ENCODE measurements around the gene NTN1. TPM values are rescaled to one million over a fixed set of nuclear protein-coding genes. Genes with fewer than 3 reads are reported as not detected.

The NTN1 gene
- total RNA-seq, 2 experiments from 2014 or later = not detected

DNA sequence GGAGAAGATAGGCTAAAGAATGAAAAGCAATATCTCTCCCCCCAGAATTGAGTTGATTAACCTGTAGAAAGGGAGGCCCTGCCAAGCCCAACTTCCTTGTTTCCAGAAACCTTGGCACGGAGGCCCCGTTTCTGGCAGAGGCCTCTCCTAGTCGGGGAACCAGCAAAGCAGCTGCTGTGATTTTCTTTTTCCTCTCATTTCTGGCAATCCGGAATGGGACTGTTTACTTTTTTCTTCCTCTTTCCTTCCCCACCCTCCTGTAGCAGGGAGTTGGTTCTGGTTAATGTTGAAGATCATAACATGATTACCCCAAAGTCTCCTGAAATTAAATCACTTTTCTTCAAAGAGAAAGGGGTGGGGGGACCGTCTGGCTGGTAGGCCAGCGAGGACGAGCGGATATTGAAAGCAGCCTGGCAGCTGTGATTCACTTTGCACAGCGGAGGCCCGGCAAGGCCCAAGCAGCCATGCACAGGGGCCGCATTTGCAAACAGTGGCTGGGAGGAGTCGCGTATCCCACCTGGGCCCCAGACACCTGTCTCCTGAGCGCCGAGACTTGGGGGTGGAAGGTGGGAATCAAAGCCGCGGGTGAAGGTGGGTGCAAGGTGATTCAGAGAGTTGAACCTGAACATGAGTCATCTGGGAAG, 51.5 kb downstream of the NTN1 start:
- no peak overlapping the region for H3K4me2 ChIP-seq (ENCODE audit: low read length)
- H3K4me1 ChIP-seq (ENCODE audit: insufficient read depth, low read length, poor library complexity, severe bottlenecking) = no peaks in the 10 kb centered on the region
- H3K4me3 ChIP-seq (ENCODE audit: low read depth, low read length, poor library complexity, severe bottlenecking) = no peak overlapping the region
- no peaks in the 10 kb centered on the region for H3K9me2 ChIP-seq (ENCODE audit: insufficient read depth, low read length)
- H4K20me1 ChIP-seq (ENCODE audit: insufficient read depth, low read length) = no peaks in the 10 kb centered on the region
- H2AFZ ChIP-seq (ENCODE audit: low read length) = no peak overlapping the region
- no peak overlapping the region for H3K27ac ChIP-seq (ENCODE audit: low read depth, low read length, poor library complexity, severe bottlenecking)
- DNase-seq (ENCODE audit: low spot score) = no peak
- CTCF ChIA-PET (ENCODE audit: unreplicated experiment) = no interaction called here
- TF ChIP-seq CTCF (conservative IDR thresholded peaks at IDR 0.05; ENCODE audit: low read length) (no peak), EZH2phosphoT487 (IDR thresholded peaks at IDR 0.05; ENCODE audit: borderline replicate concordance, low read depth, low read length) (no peak)
- H3K36me3 ChIP-seq (ENCODE audit: insufficient read depth, low read length) = no peaks in the 10 kb centered on the region
- POLR2A ChIA-PET = no interaction called here
- H3K9me3 ChIP-seq (ENCODE audit: low read length) = no peaks in the 10 kb centered on the region
- H3K79me2 ChIP-seq (ENCODE audit: insufficient read depth, low read depth, low read length) = no peaks in the 10 kb centered on the region
- intact Hi-C loops (cut with micrococcal nuclease; ENCODE audit: unreplicated experiment) = no loop called here
- BruUV-seq (replicated peaks) = no TSS peak

DNA sequence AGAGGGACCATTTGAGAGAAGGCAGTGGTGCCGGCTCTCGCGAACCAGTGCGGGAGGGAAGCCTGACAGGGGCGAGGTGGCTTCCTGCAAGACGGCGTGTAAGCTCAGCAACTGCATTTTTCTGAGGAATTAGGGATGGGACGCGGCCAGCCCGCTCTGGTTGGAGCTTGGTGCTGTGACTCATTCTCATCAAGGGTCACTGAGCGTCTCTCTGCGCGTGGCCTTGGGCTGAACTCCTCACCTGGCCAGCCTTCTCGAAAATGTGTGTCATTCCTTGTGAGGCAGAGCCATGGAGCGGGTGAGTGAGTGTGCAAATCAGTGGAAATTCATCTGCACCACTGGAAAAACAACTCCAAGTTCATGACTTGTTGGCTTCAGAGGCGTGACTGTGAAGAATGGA, 52.8 kb downstream of the NTN1 start:
- Histone ChIP-seq H3K4me3 (ENCODE audit: low read depth, low read length, poor library complexity, severe bottlenecking) (no peak overlapping the region), H3K36me3 (ENCODE audit: insufficient read depth, low read length) (no peaks in the 10 kb centered on the region), H3K27ac (ENCODE audit: low read depth, low read length, poor library complexity, severe bottlenecking) (no peak overlapping the region), H2AFZ (ENCODE audit: low read length) (no peak overlapping the region), H3K9me3 (ENCODE audit: low read length) (no peaks in the 10 kb centered on the region), H3K4me2 (ENCODE audit: low read length) (no peak overlapping the region), H4K20me1 (ENCODE audit: insufficient read depth, low read length) (no peaks in the 10 kb centered on the region), H3K79me2 (ENCODE audit: insufficient read depth, low read depth, low read length) (no peaks in the 10 kb centered on the region), H3K9me2 (ENCODE audit: insufficient read depth, low read length) (no peaks in the 10 kb centered on the region), H3K4me1 (ENCODE audit: insufficient read depth, low read length, poor library complexity, severe bottlenecking) (no peaks in the 10 kb centered on the region)
- intact Hi-C loops (cut with micrococcal nuclease; ENCODE audit: unreplicated experiment) = no loop called here
- TF ChIP-seq EZH2phosphoT487 (IDR thresholded peaks at IDR 0.05; ENCODE audit: borderline replicate concordance, low read depth, low read length) (no peak), CTCF (conservative IDR thresholded peaks at IDR 0.05; ENCODE audit: low read length) (no peak)
- BruUV-seq (replicated peaks) = no TSS peak
- DNase-seq (ENCODE audit: low spot score) = no peak
- POLR2A ChIA-PET = no interaction called here
- CTCF ChIA-PET (ENCODE audit: unreplicated experiment) = no interaction called here

DNA sequence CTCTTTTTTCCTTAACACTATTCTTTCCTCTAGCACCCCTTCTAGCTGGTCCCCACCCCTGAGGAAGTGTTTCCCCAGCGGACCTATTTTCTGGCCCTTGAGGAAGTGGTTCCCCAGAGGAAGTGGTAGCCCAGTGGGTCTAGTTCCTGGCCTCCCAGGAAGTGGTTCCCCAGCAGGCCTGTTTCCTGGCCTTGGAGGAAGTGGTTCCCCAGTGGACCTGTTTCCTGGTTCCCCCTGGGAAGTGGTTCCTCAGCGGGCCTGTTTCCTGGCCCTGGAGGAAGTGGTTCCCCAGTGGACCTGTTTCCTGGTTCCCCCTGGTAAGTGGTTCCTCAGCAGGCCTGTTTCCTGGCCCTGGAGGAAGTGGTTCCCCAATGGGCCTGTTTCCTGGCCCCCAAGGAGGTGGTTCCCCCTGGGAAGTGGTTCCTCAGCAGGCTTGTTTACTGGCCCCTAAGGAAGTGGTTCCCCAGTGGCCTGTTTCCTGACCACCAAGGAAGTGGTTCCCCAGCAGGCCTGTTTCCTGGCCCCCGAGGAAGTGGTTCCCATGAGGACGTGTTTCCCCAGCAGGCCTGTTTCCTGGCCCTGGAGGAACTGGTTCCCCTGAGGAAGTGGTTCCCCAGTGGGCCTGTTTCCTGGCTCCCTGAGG, 58.3 kb downstream of the NTN1 start:
- H3K4me2 ChIP-seq (ENCODE audit: low read length) = no peak overlapping the region
- H3K27ac ChIP-seq (ENCODE audit: low read depth, low read length, poor library complexity, severe bottlenecking) = no peak overlapping the region
- no peak overlapping the region for H2AFZ ChIP-seq (ENCODE audit: low read length)
- POLR2A ChIA-PET = interaction anchor here (0.7 kb wide), 1 partner anchor 403 kb away, joined by 3 read pairs; no protein-coding TSS in a partner anchor
- CTCF ChIA-PET (ENCODE audit: unreplicated experiment) = no interaction called here
- no peaks in the 10 kb centered on the region for H3K36me3 ChIP-seq (ENCODE audit: insufficient read depth, low read length)
- H3K79me2 ChIP-seq (ENCODE audit: insufficient read depth, low read depth, low read length) = no peaks in the 10 kb centered on the region
- H3K9me3 ChIP-seq (ENCODE audit: low read length) = no peaks in the 10 kb centered on the region
- TF ChIP-seq CTCF (conservative IDR thresholded peaks at IDR 0.05; ENCODE audit: low read length) (no peak), EZH2phosphoT487 (IDR thresholded peaks at IDR 0.05; ENCODE audit: borderline replicate concordance, low read depth, low read length) (no peak)
- DNase-seq (ENCODE audit: low spot score) = peak; percentile 1
- no TSS peak for BruUV-seq (replicated peaks)
- H4K20me1 ChIP-seq (ENCODE audit: insufficient read depth, low read length) = no peaks in the 10 kb centered on the region
- no peaks in the 10 kb centered on the region for H3K9me2 ChIP-seq (ENCODE audit: insufficient read depth, low read length)
- no peak overlapping the region for H3K4me3 ChIP-seq (ENCODE audit: low read depth, low read length, poor library complexity, severe bottlenecking)
- intact Hi-C loops (cut with micrococcal nuclease; ENCODE audit: unreplicated experiment) = loop anchor here (10.0 kb wide), 1 partner anchor 55 kb away; the partner anchor contains the start of gene NTN1
- H3K4me1 ChIP-seq (ENCODE audit: insufficient read depth, low read length, poor library complexity, severe bottlenecking) = no peaks in the 10 kb centered on the region

All from OCI-LY7 (cell line).